ENCODE results near the gene LCLAT1.

DNA sequence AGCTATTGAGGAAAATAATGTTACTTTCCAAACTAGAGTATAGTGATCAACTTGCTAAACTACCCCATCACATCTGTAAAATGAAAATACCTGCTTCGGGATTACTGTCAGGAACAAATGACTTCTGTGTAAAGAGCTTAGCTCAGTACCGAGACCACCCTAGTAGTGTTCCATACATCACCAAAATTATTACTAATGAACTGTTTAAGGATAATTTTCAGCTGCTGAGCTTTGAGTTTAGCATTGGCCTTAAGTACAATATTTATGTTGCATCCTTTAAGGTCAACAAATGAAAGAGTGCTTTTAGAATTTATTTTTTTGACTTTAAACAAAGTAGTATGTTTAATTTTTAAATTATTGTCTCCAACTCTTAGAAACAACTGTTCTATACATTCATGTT is 144.1 kb downstream of the LCLAT1 start:
- TF ChIP-seq POLR2AphosphoS5 (IDR thresholded peaks at IDR 0.05; ENCODE audit: borderline replicate concordance, low read depth, low read length), result no peak
- TF ChIP-seq EZH2 (IDR thresholded peaks at IDR 0.05), result no peak

Measured in SK-N-MC (cell line).